Measurements from ENCODE around the gene GEMIN4.

Gene GEMIN4

GRCh38 chr17:796609-797008 lies 44.5 kb upstream of the GEMIN4 start:
- TF ChIP-seq CTCF (IDR thresholded peaks at IDR 0.05; ENCODE audit: insufficient read depth, low read depth, low read length, missing control alignments) = no peak
- H3K4me3 ChIP-seq (ENCODE audit: low read length) = no peak overlapping the region
- peak; percentile 45 for DNase-seq (ENCODE audit: low read depth)

GRCh38 chr17:795721-796120 lies 43.7 kb upstream of the GEMIN4 start:
- DNase-seq (ENCODE audit: low read depth) = no peak
- H3K4me3 ChIP-seq (ENCODE audit: low read length) = no peak overlapping the region
- TF ChIP-seq CTCF (IDR thresholded peaks at IDR 0.05; ENCODE audit: insufficient read depth, low read depth, low read length, missing control alignments) = no peak

- no peak for TF ChIP-seq CTCF (IDR thresholded peaks at IDR 0.05; ENCODE audit: insufficient read depth, low read depth, low read length, missing control alignments)
- H3K4me3 ChIP-seq (ENCODE audit: low read length) = no peak overlapping the region
- DNase-seq (ENCODE audit: low read depth) = no peak
Measured at GRCh38 chr17:795276-795675, 43.2 kb upstream of the GEMIN4 start.

GRCh38 chr17:794876-795275 lies 42.8 kb upstream of the GEMIN4 start:
- peak; percentile 68 for DNase-seq (ENCODE audit: low read depth)
- no peak overlapping the region for H3K4me3 ChIP-seq (ENCODE audit: low read length)
- TF ChIP-seq CTCF (IDR thresholded peaks at IDR 0.05; ENCODE audit: insufficient read depth, low read depth, low read length, missing control alignments) = peak; percentile 77

GRCh38 chr17:792277-792676 lies 40.2 kb upstream of the GEMIN4 start:
- DNase-seq (ENCODE audit: low read depth) = peak; percentile 46
- H3K4me3 ChIP-seq (ENCODE audit: low read length) = no peak overlapping the region
- TF ChIP-seq CTCF (IDR thresholded peaks at IDR 0.05; ENCODE audit: insufficient read depth, low read depth, low read length, missing control alignments) = peak; percentile 14

- DNase-seq (ENCODE audit: low read depth) = no peak
- no peak for TF ChIP-seq CTCF (IDR thresholded peaks at IDR 0.05; ENCODE audit: insufficient read depth, low read depth, low read length, missing control alignments)
- H3K4me3 ChIP-seq (ENCODE audit: low read length) = no peak overlapping the region
Measured at GRCh38 chr17:791829-792228, 39.8 kb upstream of the GEMIN4 start.

- peak overlapping the region; percentile 14 for H3K4me3 ChIP-seq (ENCODE audit: low read length)
- peak; percentile 58 for DNase-seq (ENCODE audit: low read depth)
Measured at GRCh38 chr17:790874-791247, 38.8 kb upstream of the GEMIN4 start.

GRCh38 chr17:789931-790873 lies 38.1 kb upstream of the GEMIN4 start:
- peak; percentile 99 for DNase-seq (ENCODE audit: low read depth)
- H3K4me3 ChIP-seq (ENCODE audit: low read length) = peak overlapping the region; percentile 12

Data from epithelial cell of esophagus (primary cell).